ENCODE data around the gene HSPBAP1. TPM values are rescaled to one million over a fixed set of nuclear protein-coding genes. Genes with fewer than 3 reads are reported as not detected.

Gene HSPBAP1
- total and polyA plus RNA-seq, 2 of the 13 experiments (the other 11 are each of a cell fraction or from before 2014, with no cell fraction given), result 4.2 to 5.1 TPM

DNA sequence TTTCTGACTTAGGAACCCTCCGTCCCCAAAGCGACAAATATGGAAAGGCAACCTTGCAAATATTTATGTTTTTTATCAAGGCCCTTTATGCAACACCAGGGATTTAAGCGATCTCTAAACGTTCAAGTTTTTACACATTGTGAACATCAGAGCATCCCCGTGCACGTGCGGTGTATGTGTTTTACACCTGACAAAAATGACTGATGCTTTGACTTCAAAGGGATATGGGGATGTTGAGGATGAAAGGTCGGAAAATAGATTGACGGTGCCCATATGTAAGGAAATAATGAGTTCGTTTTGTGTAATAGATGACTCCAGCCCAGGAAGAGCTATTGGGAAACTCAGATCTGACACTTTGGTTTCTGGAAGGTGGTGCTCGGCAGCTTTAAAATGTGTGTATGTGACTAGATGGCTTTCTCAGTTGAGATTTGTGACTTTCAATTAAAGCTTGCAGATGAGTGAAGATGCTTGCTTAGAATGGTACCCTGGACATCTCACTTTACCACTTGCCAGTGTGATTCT, 2.1 kb upstream of the HSPBAP1 start (continued):
- TF ChIP-seq SOX6 (IDR thresholded peaks at IDR 0.05) (no peak), SOX6 (CRISPR knock-in tag; IDR thresholded peaks at IDR 0.05) (0 out of 2 replicates have a peak, but pooled peaks have one; percentile 6), ZNF569 (CRISPR knock-in tag; IDR thresholded peaks at IDR 0.05; ENCODE audit: borderline replicate concordance) (no peak)
- TF ChIP-seq, protein P1, sequence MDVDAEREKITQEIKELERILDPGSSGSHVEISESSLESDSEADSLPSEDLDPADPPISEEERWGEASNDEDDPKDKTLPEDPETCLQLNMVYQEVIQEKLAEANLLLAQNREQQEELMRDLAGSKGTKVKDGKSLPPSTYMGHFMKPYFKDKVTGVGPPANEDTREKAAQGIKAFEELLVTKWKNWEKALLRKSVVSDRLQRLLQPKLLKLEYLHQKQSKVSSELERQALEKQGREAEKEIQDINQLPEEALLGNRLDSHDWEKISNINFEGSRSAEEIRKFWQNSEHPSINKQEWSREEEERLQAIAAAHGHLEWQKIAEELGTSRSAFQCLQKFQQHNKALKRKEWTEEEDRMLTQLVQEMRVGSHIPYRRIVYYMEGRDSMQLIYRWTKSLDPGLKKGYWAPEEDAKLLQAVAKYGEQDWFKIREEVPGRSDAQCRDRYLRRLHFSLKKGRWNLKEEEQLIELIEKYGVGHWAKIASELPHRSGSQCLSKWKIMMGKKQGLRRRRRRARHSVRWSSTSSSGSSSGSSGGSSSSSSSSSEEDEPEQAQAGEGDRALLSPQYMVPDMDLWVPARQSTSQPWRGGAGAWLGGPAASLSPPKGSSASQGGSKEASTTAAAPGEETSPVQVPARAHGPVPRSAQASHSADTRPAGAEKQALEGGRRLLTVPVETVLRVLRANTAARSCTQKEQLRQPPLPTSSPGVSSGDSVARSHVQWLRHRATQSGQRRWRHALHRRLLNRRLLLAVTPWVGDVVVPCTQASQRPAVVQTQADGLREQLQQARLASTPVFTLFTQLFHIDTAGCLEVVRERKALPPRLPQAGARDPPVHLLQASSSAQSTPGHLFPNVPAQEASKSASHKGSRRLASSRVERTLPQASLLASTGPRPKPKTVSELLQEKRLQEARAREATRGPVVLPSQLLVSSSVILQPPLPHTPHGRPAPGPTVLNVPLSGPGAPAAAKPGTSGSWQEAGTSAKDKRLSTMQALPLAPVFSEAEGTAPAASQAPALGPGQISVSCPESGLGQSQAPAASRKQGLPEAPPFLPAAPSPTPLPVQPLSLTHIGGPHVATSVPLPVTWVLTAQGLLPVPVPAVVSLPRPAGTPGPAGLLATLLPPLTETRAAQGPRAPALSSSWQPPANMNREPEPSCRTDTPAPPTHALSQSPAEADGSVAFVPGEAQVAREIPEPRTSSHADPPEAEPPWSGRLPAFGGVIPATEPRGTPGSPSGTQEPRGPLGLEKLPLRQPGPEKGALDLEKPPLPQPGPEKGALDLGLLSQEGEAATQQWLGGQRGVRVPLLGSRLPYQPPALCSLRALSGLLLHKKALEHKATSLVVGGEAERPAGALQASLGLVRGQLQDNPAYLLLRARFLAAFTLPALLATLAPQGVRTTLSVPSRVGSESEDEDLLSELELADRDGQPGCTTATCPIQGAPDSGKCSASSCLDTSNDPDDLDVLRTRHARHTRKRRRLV (CRISPR knock-in tag; IDR thresholded peaks at IDR 0.05), result 0 out of 2 replicates have a peak, but pooled peaks have one; percentile 13

DNA sequence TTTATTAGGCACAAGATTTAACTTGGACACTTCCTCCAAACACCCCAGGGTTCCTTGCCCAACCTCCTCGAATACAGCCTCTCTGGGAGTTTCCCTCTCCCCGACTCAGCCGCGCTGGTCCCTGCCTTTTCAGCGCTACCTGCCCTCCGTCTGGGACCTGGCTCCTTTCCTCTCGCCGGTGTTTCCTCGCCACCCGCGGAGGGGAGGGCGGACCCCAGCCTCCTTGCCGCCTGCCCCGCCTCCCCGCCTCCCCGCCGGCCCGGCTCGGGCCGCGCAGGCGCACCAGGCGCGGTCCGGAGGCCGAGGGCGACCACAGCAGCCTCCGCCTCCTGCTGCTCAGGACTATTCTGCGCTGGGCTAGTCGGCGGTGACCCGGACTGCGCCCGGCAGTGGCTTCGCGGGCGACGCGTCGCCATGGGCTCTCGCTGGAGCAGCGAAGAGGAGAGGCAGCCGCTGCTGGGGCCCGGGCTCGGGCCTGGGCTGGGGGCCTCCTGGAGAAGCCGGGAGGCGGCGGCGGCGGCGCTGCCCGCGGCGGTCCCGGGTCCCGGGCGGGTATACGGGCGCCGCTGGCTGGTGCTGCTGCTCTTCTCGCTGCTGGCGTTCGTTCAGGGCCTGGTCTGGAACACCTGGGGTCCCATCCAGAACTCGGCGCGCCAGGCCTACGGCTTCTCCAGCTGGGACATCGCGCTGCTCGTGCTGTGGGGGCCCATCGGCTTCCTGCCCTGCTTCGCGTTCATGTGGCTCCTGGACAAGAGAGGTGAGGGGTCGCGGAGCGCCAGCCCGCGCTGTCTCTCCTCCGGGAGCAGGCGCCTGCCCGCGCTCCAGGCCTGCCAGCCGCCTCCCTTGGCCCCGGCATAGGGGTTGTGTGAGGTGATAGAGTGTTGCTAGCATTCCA, 1.4 kb upstream of the HSPBAP1 start, which contains the start of gene SLC49A4:
Gene SLC49A4, plus strand, starts transcription at position 291 of the 895 bp plus-strand sequence. Its CDS starts 124 bp downstream, at position 415.
- Histone ChIP-seq H2AFZ (ENCODE audit: low read length) (peak within 1 kb of the TSS; percentile 32), H3K9me3 (ENCODE audit: low read length) (no peaks in the 10 kb centered on the region), H3K27ac (ENCODE audit: extremely low read length, insufficient read depth, low read length) (peak within 1 kb of the TSS; percentile 86), H3K9ac (ENCODE audit: insufficient read depth, low read depth, low read length) (peak within 1 kb of the TSS; percentile 80), H3K4me2 (ENCODE audit: low read depth, low read length) (peak within 1 kb of the TSS; percentile 96), H3K27me3 (ENCODE audit: control insufficient read depth in 1 of 2, insufficient read depth in 2 of 2, low read length in 2 of 2) (no peaks in the 10 kb centered on the region), H3K36me3 (replicated peaks in 1 of 2; ENCODE audit: control insufficient read depth in 1 of 2, insufficient read depth in 2 of 2, low read length in 2 of 2) (no peaks in the 10 kb centered on the region), H4K20me1 (ENCODE audit: insufficient read depth, low read length) (no peaks in the 10 kb centered on the region), H3K79me2 (ENCODE audit: insufficient read depth, low read length) (peaks cover 3% of the 10 kb centered on the region), H3K4me1 (ENCODE audit: insufficient read depth, low read length) (peaks cover 59% of the 10 kb centered on the region), H3K4me3 (replicated peaks in 1 of 3; ENCODE audit: insufficient read depth in 1 of 3, low read depth in 2 of 3, low read length in 3 of 3) (peak within 1 kb of the TSS; percentile 68 to 83 (median 75))
- intact Hi-C loops (cut with micrococcal nuclease; ENCODE audit: unreplicated experiment) (loop anchor here (2.0 kb wide), 1 partner anchor 40 kb away; no protein-coding TSS in a partner anchor), in situ Hi-C loops (cut with HindIII; ENCODE audit: extremely low pct_ligation_motif_present, low pct_unique_long_range_greater_than_20kb) (no loop called here)
- ChIA-PET CTCF (ENCODE audit: low intra/inter-chr PET ratio, low total read pairs) (no interaction called here), POLR2A (interaction anchor here (0.8 to 1.3 kb wide), 2 partner anchors 11 kb away, joined by 3 read pairs; no protein-coding TSS in a partner anchor)
- DNase-seq (ENCODE audit: low spot score) (peak; percentile 65), ATAC-seq (peak; percentile 92), FAIRE-seq (no peak)
- BruUV-seq (replicated peaks), result no TSS peak
- 0% methylated on average over 16 of the region's 84 CpGs for WGBS (ENCODE audit: low lambda C conversion rate)
- TF ChIP-seq CHD4 (IDR thresholded peaks at IDR 0.05; ENCODE audit: borderline replicate concordance, low read length), result no peak
- TF ChIP-seq ZMAT3 (CRISPR knock-in tag; conservative IDR thresholded peaks at IDR 0.05), result peak; percentile 61
- no peak; the same call in 1 of the 2 replicates for TF ChIP-seq THAP11 (CRISPR knock-in tag; IDR thresholded peaks at IDR 0.05)
- peak; percentile 54; the same call in 1 of the 2 replicates for TF ChIP-seq SATB2 (CRISPR knock-in tag; IDR thresholded peaks at IDR 0.05)
- TF ChIP-seq SRSF1 (optimal IDR thresholded peaks at IDR 0.05; ENCODE audit: low read depth, low read length), result peak; percentile 50
- TF ChIP-seq, protein P2, sequence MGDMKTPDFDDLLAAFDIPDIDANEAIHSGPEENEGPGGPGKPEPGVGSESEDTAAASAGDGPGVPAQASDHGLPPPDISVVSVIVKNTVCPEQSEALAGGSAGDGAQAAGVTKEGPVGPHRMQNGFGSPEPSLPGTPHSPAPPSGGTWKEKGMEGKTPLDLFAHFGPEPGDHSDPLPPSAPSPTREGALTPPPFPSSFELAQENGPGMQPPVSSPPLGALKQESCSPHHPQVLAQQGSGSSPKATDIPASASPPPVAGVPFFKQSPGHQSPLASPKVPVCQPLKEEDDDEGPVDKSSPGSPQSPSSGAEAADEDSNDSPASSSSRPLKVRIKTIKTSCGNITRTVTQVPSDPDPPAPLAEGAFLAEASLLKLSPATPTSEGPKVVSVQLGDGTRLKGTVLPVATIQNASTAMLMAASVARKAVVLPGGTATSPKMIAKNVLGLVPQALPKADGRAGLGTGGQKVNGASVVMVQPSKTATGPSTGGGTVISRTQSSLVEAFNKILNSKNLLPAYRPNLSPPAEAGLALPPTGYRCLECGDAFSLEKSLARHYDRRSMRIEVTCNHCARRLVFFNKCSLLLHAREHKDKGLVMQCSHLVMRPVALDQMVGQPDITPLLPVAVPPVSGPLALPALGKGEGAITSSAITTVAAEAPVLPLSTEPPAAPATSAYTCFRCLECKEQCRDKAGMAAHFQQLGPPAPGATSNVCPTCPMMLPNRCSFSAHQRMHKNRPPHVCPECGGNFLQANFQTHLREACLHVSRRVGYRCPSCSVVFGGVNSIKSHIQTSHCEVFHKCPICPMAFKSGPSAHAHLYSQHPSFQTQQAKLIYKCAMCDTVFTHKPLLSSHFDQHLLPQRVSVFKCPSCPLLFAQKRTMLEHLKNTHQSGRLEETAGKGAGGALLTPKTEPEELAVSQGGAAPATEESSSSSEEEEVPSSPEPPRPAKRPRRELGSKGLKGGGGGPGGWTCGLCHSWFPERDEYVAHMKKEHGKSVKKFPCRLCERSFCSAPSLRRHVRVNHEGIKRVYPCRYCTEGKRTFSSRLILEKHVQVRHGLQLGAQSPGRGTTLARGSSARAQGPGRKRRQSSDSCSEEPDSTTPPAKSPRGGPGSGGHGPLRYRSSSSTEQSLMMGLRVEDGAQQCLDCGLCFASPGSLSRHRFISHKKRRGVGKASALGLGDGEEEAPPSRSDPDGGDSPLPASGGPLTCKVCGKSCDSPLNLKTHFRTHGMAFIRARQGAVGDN (CRISPR knock-in tag; IDR thresholded peaks at IDR 0.05), result peak; percentile 92
- peak; percentile 54; the same call in 1 of the 2 replicates for TF ChIP-seq ZNF350 (CRISPR knock-in tag; IDR thresholded peaks at IDR 0.05; ENCODE audit: borderline replicate concordance, low read depth)
- no peak for TF ChIP-seq ZNF124 (CRISPR knock-in tag; IDR thresholded peaks at IDR 0.05)

Data from HepG2 (cell line).